Lung (tissue), 12 donors: ENCODE data around the gene TTC27. TPM values are rescaled to one million over a fixed set of nuclear protein-coding genes. Genes with fewer than 3 reads are reported as not detected.

ENCODE experiments used
- ATAC-seq: fragments of 200-7000 bp; cut with Tn5 transposase; one replicate; pipeline ENCODE4 v1.9.1; 2020; ENCODE audit warnings: moderate number of reproducible peaks; ENCODE audit not compliant: insufficient read depth, low FRiP score
- DNase-seq, 3 donors: peaks; one replicate each; pipeline ENCODE4 v3.0.0-alpha.2; 2013 to 2017
- H3K27ac ChIP-seq, 2 donors: one replicate each; pipeline ENCODE4 v1.5.1; 2013; ENCODE audit warnings: mild to moderate bottlenecking in 2 of 2, moderate library complexity in 2 of 2, control low read depth in 1 of 2, inconsistent platforms in 1 of 2, low read depth in 1 of 2, low read length in 1 of 2
- H3K27me3 ChIP-seq, 3 donors: one replicate each; pipeline ENCODE4 v1.5.1; 2013; ENCODE audit warnings: low read length in 2 of 3; ENCODE audit not compliant: control insufficient read depth in 3 of 3, insufficient read depth in 3 of 3
- H3K36me3 ChIP-seq, 4 donors: one replicate each; pipeline ENCODE4 v1.5.1; 2013; ENCODE audit warnings: low read length in 4 of 4, mild to moderate bottlenecking in 1 of 4, moderate library complexity in 1 of 4; ENCODE audit not compliant: control insufficient read depth in 4 of 4, insufficient read depth in 4 of 4
- H3K4me1 ChIP-seq, 5 donors: one replicate each; pipeline ENCODE4 v1.5.1; 2013; ENCODE audit warnings: low read length in 5 of 5, mild to moderate bottlenecking in 2 of 5, moderate library complexity in 1 of 5; ENCODE audit not compliant: control insufficient read depth in 5 of 5, insufficient read depth in 5 of 5
- H3K4me3 ChIP-seq: one replicate; pipeline ENCODE4 v1.5.1; 2013; ENCODE audit warnings: mild to moderate bottlenecking, control low read depth, moderate library complexity
- H3K9ac ChIP-seq, 2 donors: one replicate each; pipeline ENCODE4 v1.5.1; 2013; ENCODE audit warnings: low read length in 2 of 2, control low read depth in 1 of 2; ENCODE audit not compliant: insufficient read depth in 1 of 2
- H3K9me3 ChIP-seq, 4 donors: one replicate each; pipeline ENCODE4 v1.5.1; 2013; ENCODE audit warnings: low read length in 3 of 4, mild to moderate bottlenecking in 1 of 4, moderate library complexity in 1 of 4; ENCODE audit not compliant: control insufficient read depth in 4 of 4, insufficient read depth in 3 of 4
- CTCF ChIP-seq: IDR thresholded peaks from 2 replicates; pipeline ENCODE4 v1.5.1; 2012; ENCODE audit warnings: mild to moderate bottlenecking; ENCODE audit errors: control extremely low read depth, extremely low read depth
- WGBS, 2 donors: extraction: QIAGEN DNeasy Blood & Tissue Kit; methylation state at CpG; one replicate each; pipeline ENCODE4 v1.1.7; 2013; 5-methylcytosine and 5-hydroxymethylcytosine counted together
- polyA plus RNA-seq, 2 donors: library from polyadenylated mRNA; stranded (reverse); fragments of 200-250 nt; gene quantifications; one replicate each; pipeline ENCODE4 v1.2.1, GENCODE V29; 2013
- total RNA-seq, 2 donors: library from RNA; depleted of rRNA in 1 of 2; stranded (reverse); fragments of >200 nt in 1 of 2; gene quantifications; one replicate each; pipeline ENCODE4 v1.2.1, GENCODE V29; 2014 to 2021
- donor health status: control.
- donor health status: control.
- donor health status: Bipolar disorder and iron deficiency.
- donor health status: healthy.
- donor health status: DM: yes; HTN: yes; CAD: no.

TTC27 gene
- total and polyA plus RNA-seq, 4 donors, result 5.2 to 17.4 (median 12.3) TPM

GRCh38 chr2:32805104-32806095 lies 177.6 kb downstream of the TTC27 start:
- no peaks in the 10 kb centered on the region for H3K9me3 ChIP-seq
- DNase-seq (no peak), ATAC-seq (no peak)
- no peak overlapping the region for H3K9ac ChIP-seq
- H3K27me3 ChIP-seq, result no peaks in the 10 kb centered on the region
- no peak for TF ChIP-seq CTCF
- H3K36me3 ChIP-seq, result peaks cover 0 to 3% (median 0%) of the 10 kb centered on the region in 4 donors
- H3K4me1 ChIP-seq, result peaks cover 0 to 5% (median 0%) of the 10 kb centered on the region in 5 donors
- H3K27ac ChIP-seq, result no peak overlapping the region
- no peak overlapping the region for H3K4me3 ChIP-seq
- 71 to 93% methylated on average over 4 of the region's 4 CpGs for WGBS, 2 donors

- DNase-seq, result no peak
- peaks cover 0 to 5% (median 0%) of the 10 kb centered on the region in 5 donors for H3K4me1 ChIP-seq
- 69 to 93% methylated on average over 1 of the region's 1 CpG for WGBS, 2 donors
- no peak for ATAC-seq
- no peak overlapping the region for H3K27ac ChIP-seq
- H3K27me3 ChIP-seq, result no peaks in the 10 kb centered on the region
- H3K9ac ChIP-seq, result no peak overlapping the region
- TF ChIP-seq CTCF, result no peak
- H3K36me3 ChIP-seq, result peaks cover 0 to 6% (median 0%) of the 10 kb centered on the region in 4 donors
- H3K9me3 ChIP-seq, result no peaks in the 10 kb centered on the region
- no peak overlapping the region for H3K4me3 ChIP-seq
Observed at GRCh38 chr2:32806857-32807256, 179.0 kb downstream of the TTC27 start.

GRCh38 chr2:32807662-32808061 lies 179.8 kb downstream of the TTC27 start:
- WGBS, 2 donors, result 97 to 98% methylated on average over 5 of the region's 5 CpGs
- Histone ChIP-seq H3K9me3 (no peaks in the 10 kb centered on the region), H3K27me3 (no peaks in the 10 kb centered on the region), H3K4me1 (peaks cover 0 to 5% (median 0%) of the 10 kb centered on the region in 5 donors), H3K36me3 (peaks cover 0 to 6% (median 0%) of the 10 kb centered on the region in 4 donors), H3K9ac (no peak overlapping the region), H3K27ac (no peak overlapping the region), H3K4me3 (no peak overlapping the region)
- DNase-seq, result no peak
- ATAC-seq, result no peak
- no peak for TF ChIP-seq CTCF
